ENCODE data around the gene DPH2.

The DPH2 gene

DNA sequence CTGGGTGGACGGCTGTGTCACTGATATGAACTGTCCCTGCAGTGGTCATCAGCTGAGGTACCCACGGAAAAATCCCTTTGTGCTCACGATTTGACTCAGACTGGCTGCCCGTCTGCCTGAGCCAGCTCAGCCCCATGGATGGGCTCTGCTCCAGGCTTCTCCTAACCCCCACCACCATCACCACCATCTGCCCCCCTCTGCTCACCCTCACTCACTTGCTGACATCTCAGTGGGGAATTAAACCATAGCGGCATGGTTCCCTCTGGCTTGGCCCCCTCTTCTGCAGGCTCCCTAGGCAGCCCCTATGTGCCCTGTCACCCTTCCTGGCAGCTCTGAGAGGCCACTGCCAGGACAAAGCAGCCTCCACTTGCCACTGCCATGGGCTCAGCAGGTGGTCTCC is 44.1 kb downstream of the DPH2 start:
- no peak overlapping the region for H3K27ac ChIP-seq (ENCODE audit: low read depth, low read length)
- H3K4me3 ChIP-seq (ENCODE audit: low read depth in 1 of 2, low read length in 2 of 2) = no peak overlapping the region
- H3K9ac ChIP-seq (ENCODE audit: low read length) = no peak overlapping the region
- H3K9me3 ChIP-seq (ENCODE audit: low read length) = no peaks in the 10 kb centered on the region
- H3K4me1 ChIP-seq (ENCODE audit: insufficient read depth, low read length) = no peaks in the 10 kb centered on the region
- H3K36me3 ChIP-seq (ENCODE audit: insufficient read depth, low read length) = no peaks in the 10 kb centered on the region
- no peaks in the 10 kb centered on the region for H3K27me3 ChIP-seq (ENCODE audit: control insufficient read depth in 1 of 2, insufficient read depth in 2 of 2, low read length in 2 of 2)

DNA sequence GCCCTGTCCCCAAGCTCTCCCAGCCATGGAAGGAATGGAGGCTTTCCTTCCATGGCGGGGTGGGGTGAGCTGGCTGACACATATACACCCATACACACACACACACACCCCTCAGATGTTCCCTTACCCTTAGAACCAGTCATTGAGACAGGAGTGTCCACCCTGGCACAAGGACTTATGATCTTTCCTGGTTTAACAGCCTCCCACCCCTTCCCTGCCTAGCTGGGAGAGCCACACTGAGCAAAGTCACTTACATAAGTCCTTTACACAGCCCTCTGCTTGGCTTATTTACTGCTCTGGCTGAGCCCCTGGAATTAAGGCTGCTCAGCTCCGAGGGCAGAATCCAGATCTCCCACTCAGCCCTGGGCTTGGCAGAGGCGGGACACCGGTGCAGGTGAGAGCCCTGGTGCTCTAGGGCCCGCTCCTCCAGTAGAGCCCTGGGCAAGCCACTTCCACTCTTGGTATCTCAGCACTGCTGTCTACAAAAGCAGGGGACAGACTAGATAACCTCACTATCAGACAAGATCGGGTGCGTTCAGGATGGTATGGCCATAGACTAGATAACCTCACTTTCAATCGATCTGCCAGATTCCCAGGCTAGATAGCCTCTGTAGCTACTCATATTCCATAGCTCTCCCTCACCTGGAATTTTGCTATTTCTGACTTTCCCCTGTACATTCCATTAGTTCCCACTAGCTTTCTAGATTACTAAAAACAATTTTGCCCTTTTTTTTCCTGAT is 44.7 kb downstream of the DPH2 start:
- H3K4me1 ChIP-seq (ENCODE audit: insufficient read depth, low read length) = no peaks in the 10 kb centered on the region
- no peak overlapping the region for H3K4me3 ChIP-seq (ENCODE audit: low read depth in 1 of 2, low read length in 2 of 2)
- no peaks in the 10 kb centered on the region for H3K36me3 ChIP-seq (ENCODE audit: insufficient read depth, low read length)
- no peaks in the 10 kb centered on the region for H3K27me3 ChIP-seq (ENCODE audit: control insufficient read depth in 1 of 2, insufficient read depth in 2 of 2, low read length in 2 of 2)
- no peak overlapping the region for H3K9ac ChIP-seq (ENCODE audit: low read length)
- H3K27ac ChIP-seq (ENCODE audit: low read depth, low read length) = no peak overlapping the region
- H3K9me3 ChIP-seq (ENCODE audit: low read length) = no peaks in the 10 kb centered on the region

DNA sequence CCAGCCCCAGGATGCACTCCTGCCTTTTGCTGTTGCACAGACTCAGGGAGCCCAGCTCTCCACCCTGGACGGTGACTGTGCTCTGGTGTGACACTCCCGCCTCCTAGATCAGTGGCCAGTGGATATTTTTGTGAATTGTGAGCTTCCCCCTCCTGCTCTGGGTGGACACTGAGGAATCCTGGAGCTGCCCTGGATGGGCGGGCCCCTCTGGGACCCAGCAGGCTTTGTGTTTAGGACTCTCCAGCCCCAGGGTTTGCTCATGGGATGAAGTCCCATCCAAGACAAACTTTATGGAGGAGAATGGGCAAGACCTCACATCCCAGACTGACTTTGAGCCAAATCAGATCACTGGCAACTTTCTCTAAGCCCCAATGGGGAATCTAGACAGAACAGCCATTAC is 45.4 kb downstream of the DPH2 start:
- no peak overlapping the region for H3K9ac ChIP-seq (ENCODE audit: low read length)
- H3K4me3 ChIP-seq (ENCODE audit: low read depth in 1 of 2, low read length in 2 of 2) = no peak overlapping the region
- H3K27ac ChIP-seq (ENCODE audit: low read depth, low read length) = no peak overlapping the region
- H3K9me3 ChIP-seq (ENCODE audit: low read length) = no peaks in the 10 kb centered on the region
- H3K4me1 ChIP-seq (ENCODE audit: insufficient read depth, low read length) = no peaks in the 10 kb centered on the region
- H3K27me3 ChIP-seq (ENCODE audit: control insufficient read depth in 1 of 2, insufficient read depth in 2 of 2, low read length in 2 of 2) = no peaks in the 10 kb centered on the region
- peaks cover 3% of the 10 kb centered on the region for H3K36me3 ChIP-seq (ENCODE audit: insufficient read depth, low read length)

GRCh38 chr1:44016041-44016889 is 46.5 kb downstream of the DPH2 start:
- Histone ChIP-seq H3K9me3 (ENCODE audit: low read length) (no peaks in the 10 kb centered on the region), H3K4me1 (ENCODE audit: insufficient read depth, low read length) (no peaks in the 10 kb centered on the region), H3K36me3 (ENCODE audit: insufficient read depth, low read length) (peaks cover 5% of the 10 kb centered on the region), H3K27ac (ENCODE audit: low read depth, low read length) (no peak overlapping the region), H3K27me3 (ENCODE audit: control insufficient read depth in 1 of 2, insufficient read depth in 2 of 2, low read length in 2 of 2) (no peaks in the 10 kb centered on the region), H3K9ac (ENCODE audit: low read length) (no peak overlapping the region), H3K4me3 (ENCODE audit: low read depth in 1 of 2, low read length in 2 of 2) (no peak overlapping the region)

GRCh38 chr1:44016890-44017400 is 47.1 kb downstream of the DPH2 start:
- no peaks in the 10 kb centered on the region for H3K9me3 ChIP-seq (ENCODE audit: low read length)
- no peaks in the 10 kb centered on the region for H3K4me1 ChIP-seq (ENCODE audit: insufficient read depth, low read length)
- no peak overlapping the region for H3K9ac ChIP-seq (ENCODE audit: low read length)
- H3K36me3 ChIP-seq (ENCODE audit: insufficient read depth, low read length) = peaks cover 5% of the 10 kb centered on the region
- no peaks in the 10 kb centered on the region for H3K27me3 ChIP-seq (ENCODE audit: control insufficient read depth in 1 of 2, insufficient read depth in 2 of 2, low read length in 2 of 2)
- H3K27ac ChIP-seq (ENCODE audit: low read depth, low read length) = no peak overlapping the region
- no peak overlapping the region for H3K4me3 ChIP-seq (ENCODE audit: low read depth in 1 of 2, low read length in 2 of 2)

- Histone ChIP-seq H3K36me3 (ENCODE audit: insufficient read depth, low read length) (peaks cover 11% of the 10 kb centered on the region), H3K9ac (ENCODE audit: low read length) (no peak overlapping the region), H3K27me3 (ENCODE audit: control insufficient read depth in 1 of 2, insufficient read depth in 2 of 2, low read length in 2 of 2) (no peaks in the 10 kb centered on the region), H3K4me3 (ENCODE audit: low read depth in 1 of 2, low read length in 2 of 2) (no peak overlapping the region), H3K9me3 (ENCODE audit: low read length) (no peaks in the 10 kb centered on the region), H3K4me1 (ENCODE audit: insufficient read depth, low read length) (no peaks in the 10 kb centered on the region), H3K27ac (ENCODE audit: low read depth, low read length) (no peak overlapping the region)
These were observed 49.7 kb downstream of the DPH2 start for GRCh38 chr1:44019466-44019948.

DNA sequence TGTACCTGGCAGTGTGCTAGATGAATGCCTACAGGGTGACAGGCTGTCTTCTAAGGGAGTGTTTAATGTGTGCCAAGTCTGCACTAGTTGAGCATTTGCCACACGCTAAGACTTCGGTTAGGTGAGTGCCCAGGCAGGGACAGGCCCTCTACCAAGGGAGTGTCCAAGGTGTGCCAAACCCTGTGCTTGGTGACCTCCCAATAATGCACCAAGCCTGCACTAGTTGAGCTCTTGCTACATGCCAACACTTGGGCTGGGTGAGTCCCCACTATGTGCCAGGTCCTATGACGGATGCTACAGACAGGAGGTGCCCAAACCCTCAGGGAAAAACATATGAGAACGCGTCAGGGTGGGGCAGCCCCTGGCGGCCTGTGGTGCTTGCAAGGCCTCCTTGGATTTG is 50.7 kb downstream of the DPH2 start:
- no peak overlapping the region for H3K4me3 ChIP-seq (ENCODE audit: low read depth in 1 of 2, low read length in 2 of 2)
- H3K27ac ChIP-seq (ENCODE audit: low read depth, low read length) = no peak overlapping the region
- no peaks in the 10 kb centered on the region for H3K27me3 ChIP-seq (ENCODE audit: control insufficient read depth in 1 of 2, insufficient read depth in 2 of 2, low read length in 2 of 2)
- no peaks in the 10 kb centered on the region for H3K9me3 ChIP-seq (ENCODE audit: low read length)
- H3K36me3 ChIP-seq (ENCODE audit: insufficient read depth, low read length) = peaks cover 15% of the 10 kb centered on the region
- H3K4me1 ChIP-seq (ENCODE audit: insufficient read depth, low read length) = no peaks in the 10 kb centered on the region
- H3K9ac ChIP-seq (ENCODE audit: low read length) = no peak overlapping the region

GRCh38 chr1:44021156-44021555 is 51.3 kb downstream of the DPH2 start:
- H3K9me3 ChIP-seq (ENCODE audit: low read length) = no peaks in the 10 kb centered on the region
- no peaks in the 10 kb centered on the region for H3K27me3 ChIP-seq (ENCODE audit: control insufficient read depth in 1 of 2, insufficient read depth in 2 of 2, low read length in 2 of 2)
- H3K27ac ChIP-seq (ENCODE audit: low read depth, low read length) = no peak overlapping the region
- no peaks in the 10 kb centered on the region for H3K4me1 ChIP-seq (ENCODE audit: insufficient read depth, low read length)
- H3K36me3 ChIP-seq (ENCODE audit: insufficient read depth, low read length) = peaks cover 15% of the 10 kb centered on the region
- no peak overlapping the region for H3K9ac ChIP-seq (ENCODE audit: low read length)
- H3K4me3 ChIP-seq (ENCODE audit: low read depth in 1 of 2, low read length in 2 of 2) = no peak overlapping the region

GRCh38 chr1:44021581-44022321 is 51.9 kb downstream of the DPH2 start:
- H3K9ac ChIP-seq (ENCODE audit: low read length) = no peak overlapping the region

More at GRCh38 chr1:44021581-44022321, 51.9 kb downstream of the DPH2 start:
- H3K36me3 ChIP-seq (ENCODE audit: insufficient read depth, low read length) = peaks cover 15% of the 10 kb centered on the region
- H3K4me1 ChIP-seq (ENCODE audit: insufficient read depth, low read length) = no peaks in the 10 kb centered on the region
- H3K27ac ChIP-seq (ENCODE audit: low read depth, low read length) = no peak overlapping the region
- no peaks in the 10 kb centered on the region for H3K9me3 ChIP-seq (ENCODE audit: low read length)
- H3K27me3 ChIP-seq (ENCODE audit: control insufficient read depth in 1 of 2, insufficient read depth in 2 of 2, low read length in 2 of 2) = no peaks in the 10 kb centered on the region
- no peak overlapping the region for H3K4me3 ChIP-seq (ENCODE audit: low read depth in 1 of 2, low read length in 2 of 2)

Data from muscle layer of colon (tissue), 2 donors.